NCI-H1417 (cell line): ENCODE results near the gene YIF1B.

ENCODE experiments used
- DNase-seq, 3 experiments: peaks; one replicate each; lab custom pipeline; 2025; lab: John Stamatoyannopoulos, UW

YIF1B gene

DNA sequence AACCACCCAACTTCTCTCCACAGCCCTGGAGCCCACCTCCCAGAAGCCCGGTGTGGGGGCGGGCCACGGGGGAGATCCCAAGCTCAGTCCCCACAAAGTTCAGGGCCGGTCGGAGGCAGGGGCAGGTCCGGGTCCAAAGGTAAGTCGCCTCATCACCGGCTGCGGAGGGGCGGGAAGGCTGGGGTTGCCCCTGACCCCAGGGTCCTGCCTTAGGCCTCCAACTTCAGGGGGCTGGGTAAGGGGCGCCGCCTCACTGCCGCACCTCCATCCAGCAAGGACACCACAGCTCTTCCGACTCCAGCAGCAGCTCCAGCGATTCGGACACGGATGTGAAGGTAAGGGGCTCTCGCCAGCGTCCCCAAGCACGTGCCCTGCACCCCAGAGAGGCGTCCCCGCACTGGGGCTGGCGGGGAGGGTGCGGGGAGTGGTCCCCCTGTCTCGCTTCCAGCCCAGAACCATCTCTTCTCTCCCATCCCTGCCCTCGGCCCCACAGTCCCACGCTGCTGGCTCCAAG is 11.3 kb downstream of the YIF1B start:
- no peak for DNase-seq

DNA sequence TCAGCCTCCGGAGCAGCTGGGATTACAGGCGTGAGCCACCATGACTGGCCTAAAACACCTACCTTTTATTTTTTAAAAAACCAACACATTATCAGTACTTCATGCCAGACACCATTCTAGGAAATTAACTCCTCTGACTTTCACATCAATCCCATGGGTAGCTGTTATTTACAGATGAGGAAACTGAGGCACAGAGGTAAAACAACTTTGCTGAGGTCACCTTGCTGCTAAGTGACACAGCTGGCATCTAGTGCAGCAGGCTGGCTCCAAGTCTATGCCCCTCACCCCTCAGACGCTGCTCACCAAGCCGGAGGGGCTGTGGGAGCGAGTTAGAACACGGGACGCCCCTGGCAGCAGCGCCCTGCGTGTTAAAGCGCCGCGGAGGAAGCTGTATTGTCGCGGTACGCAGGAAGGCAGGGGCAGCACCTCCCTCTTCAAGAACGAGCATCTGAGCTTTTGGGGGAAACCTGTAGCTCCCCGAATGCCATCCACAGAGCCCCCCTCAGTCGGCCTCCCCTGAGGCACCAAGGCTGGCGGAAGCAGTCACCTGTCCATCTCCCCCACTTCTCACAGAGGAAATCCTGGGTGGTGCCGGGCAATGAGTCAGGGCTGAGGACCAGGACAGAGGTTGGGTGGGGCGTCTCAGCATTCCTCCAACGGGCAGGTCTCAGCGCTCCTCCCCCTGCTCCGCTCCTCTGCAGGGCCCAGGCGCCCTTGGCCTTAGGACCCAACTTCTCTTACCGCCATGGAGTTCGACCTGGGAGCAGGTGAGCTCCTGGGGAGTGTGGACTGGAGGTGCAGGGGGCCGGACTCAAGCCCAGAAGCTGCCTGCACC is 12.0 kb downstream of the YIF1B start, which contains the start of gene C19orf33:
C19orf33 (plus strand) TSS at position 735 of the 835 bp plus-strand sequence; CDS start at position 746, 11 bp downstream.
- DNase-seq = no peak

GRCh38 chr19:38298821-38299680 is 16.7 kb downstream of the YIF1B start:
- no peak for DNase-seq

DNA sequence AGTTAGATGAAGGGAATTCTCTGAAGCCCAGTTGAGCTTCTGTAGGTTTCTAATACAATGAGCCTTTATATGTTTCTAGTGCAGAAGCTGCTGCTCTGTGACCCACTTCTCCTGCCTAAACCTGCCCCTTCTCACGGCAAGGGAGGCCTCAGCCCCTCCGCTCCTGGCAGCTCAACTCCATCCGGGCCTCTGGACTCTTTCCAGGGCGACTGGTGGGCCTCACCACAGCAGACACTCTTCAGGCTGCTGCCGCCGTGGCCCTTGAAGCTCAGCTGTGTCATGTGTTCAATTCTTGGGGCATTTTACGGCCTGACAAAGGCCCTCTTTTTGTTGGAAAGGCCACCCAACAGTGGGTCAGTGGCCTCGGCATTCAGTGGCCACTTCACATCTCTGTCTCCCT is 21.7 kb downstream of the YIF1B start:
- no peak for DNase-seq

- DNase-seq = no peak
These were observed 22.5 kb downstream of the YIF1B start for GRCh38 chr19:38293281-38293680.

DNA sequence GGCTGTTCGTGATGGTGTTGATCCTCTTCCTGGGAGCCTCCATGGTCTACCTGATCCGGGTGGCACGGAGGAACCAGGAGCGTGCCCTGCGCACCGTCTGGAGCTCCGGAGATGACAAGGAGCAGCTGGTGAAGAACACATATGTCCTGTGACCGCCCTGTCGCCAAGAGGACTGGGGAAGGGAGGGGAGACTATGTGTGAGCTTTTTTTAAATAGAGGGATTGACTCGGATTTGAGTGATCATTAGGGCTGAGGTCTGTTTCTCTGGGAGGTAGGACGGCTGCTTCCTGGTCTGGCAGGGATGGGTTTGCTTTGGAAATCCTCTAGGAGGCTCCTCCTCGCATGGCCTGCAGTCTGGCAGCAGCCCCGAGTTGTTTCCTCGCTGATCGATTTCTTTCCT is 23.9 kb downstream of the YIF1B start:
- DNase-seq = no peak

DNA sequence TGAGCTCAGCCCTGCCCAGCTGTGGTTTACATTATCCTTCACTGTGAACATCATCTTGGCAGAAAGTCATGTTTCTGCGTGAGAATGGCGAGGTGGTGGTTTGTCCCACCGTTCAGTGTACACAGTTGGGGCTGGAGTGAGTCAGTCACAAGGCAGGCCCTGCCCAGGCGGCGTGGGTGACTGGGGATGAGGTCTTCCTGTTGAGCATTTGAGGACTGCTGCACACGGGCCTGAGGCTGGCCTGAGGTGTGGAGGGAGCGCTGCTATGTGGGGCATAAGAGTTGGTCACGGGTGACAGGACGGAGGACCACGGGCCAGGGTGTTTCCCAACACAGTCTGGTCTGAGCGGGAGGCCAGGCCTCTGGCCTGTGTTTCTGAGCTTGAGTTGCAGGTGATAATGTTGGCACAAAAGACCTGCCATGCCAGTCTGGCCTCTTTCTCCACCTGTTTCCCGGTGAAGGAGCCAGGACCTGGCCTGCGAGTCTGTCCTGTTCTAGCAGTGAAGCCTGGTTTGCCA is 25.1 kb downstream of the YIF1B start:
- DNase-seq = no peak

DNA sequence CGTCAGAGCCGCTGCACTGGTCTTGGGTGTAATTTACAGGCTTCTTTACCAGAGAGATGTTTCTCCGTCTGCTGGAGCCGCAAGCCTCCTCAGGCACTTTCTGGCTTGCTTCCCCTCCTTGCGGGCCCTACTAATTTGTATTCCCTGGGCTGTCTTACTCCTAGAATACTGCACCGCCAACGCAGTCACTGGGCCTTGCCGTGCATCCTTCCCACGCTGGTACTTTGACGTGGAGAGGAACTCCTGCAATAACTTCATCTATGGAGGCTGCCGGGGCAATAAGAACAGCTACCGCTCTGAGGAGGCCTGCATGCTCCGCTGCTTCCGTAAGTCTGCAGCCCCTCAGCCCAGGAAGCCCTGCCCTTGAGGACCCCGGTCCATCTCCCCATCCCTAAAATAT is 25.8 kb downstream of the YIF1B start:
- DNase-seq = no peak

- DNase-seq = no peak
These were observed 27.5 kb downstream of the YIF1B start for GRCh38 chr19:38288123-38288855.

DNA sequence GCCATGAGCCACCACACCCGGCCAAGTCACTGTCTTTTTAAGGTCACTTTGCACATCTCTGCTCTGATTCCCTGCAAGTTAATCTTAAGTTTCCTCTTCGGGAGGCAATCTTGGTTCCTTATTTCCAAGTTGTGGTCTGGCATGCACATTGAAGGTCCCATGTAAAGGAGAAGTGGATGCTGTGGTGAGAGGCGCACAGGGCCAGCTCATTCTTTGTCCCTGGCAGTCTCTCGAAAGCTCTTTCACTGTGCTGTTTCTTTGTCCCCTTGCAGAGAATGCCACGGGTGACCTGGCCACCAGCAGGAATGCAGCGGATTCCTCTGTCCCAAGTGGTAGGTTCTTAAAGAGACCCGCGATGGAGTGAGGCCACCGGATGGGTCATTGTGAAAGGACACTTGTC is 28.1 kb downstream of the YIF1B start:
- no peak for DNase-seq

- no peak for DNase-seq
These were observed 30.2 kb downstream of the YIF1B start for GRCh38 chr19:38285567-38285966.

- DNase-seq = no peak
These were observed 31.3 kb downstream of the YIF1B start for GRCh38 chr19:38284422-38284821.

DNA sequence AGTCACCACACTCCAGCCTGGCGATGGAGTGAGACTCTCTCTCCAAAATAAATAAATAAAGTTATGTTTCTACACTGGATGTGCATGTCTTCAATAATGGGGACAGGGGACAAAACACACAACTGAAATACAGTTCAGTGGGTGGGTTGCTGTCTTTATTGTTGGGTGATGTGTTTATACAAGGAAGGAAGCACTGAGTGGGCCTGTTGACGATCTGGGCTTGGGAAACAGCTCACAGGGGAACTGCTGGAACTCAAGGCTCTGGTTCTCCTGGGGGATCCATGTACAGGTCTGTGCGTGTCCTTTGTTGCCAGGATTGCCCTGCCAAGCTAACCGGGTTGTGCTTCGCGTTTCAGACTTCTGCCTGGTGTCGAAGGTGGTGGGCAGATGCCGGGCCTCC is 32.5 kb downstream of the YIF1B start:
- no peak for DNase-seq

GRCh38 chr19:38281811-38282566 is 33.8 kb downstream of the YIF1B start:
- DNase-seq = no peak

DNA sequence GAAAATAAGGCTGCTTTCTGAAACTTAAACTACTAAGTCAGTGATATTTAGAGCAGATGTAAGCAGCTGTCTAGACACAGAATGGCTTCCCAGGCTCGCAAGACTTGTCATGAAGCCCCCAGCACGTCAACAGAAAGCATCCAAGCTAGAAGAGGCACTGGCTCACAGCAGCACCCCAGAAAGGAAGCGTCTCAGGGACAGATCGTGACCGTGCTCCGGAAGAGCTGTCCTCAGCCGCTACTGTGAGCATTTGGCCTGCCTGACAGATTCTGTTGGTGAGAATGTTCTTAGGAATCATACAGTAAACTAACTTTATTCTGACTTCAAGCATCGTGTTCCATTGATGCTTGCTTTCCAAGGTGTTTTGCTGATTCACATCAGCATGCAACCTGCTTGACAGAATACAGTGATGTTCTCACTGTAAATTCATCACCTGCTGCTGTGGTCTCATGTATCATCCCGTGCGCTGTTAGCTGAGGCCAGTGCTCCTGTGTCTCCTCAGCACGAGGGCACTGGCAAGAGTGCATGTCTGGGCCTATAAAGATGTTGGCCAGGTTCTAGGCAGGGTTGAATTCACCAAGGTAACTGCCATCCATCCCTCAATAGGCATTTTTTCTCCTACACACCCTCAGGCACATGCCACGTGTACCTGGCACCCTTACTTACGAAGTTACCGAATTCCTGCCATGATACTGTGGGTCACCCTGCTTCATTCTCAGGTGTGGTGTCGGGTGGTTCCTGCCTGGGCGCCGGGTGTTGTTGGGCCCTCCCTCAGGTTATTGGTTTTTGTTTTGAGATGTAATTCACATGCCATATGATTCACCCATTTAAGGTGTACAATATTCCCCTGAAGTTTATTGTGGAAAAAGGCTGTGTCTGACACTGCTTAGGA is 35.5 kb downstream of the YIF1B start:
- DNase-seq = no peak

DNA sequence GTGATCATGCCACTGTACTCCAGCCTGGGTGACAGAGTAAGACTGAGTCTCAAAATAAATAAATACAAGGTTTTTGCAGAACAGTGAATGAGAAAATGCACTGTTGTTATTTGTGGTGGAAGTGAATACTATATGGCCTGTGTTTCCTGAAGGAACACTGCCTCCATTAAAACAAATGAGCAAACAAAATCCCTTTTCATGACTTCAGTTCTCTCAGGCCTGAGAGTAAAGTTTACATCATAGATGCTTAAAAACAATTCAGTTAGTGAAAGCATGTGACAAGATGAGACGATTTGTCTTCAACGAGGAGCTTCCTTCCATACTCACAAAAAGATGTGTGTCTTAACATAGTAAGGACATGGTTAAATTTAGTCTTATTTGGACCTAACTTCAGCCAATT is 37.0 kb downstream of the YIF1B start:
- DNase-seq = no peak

DNA sequence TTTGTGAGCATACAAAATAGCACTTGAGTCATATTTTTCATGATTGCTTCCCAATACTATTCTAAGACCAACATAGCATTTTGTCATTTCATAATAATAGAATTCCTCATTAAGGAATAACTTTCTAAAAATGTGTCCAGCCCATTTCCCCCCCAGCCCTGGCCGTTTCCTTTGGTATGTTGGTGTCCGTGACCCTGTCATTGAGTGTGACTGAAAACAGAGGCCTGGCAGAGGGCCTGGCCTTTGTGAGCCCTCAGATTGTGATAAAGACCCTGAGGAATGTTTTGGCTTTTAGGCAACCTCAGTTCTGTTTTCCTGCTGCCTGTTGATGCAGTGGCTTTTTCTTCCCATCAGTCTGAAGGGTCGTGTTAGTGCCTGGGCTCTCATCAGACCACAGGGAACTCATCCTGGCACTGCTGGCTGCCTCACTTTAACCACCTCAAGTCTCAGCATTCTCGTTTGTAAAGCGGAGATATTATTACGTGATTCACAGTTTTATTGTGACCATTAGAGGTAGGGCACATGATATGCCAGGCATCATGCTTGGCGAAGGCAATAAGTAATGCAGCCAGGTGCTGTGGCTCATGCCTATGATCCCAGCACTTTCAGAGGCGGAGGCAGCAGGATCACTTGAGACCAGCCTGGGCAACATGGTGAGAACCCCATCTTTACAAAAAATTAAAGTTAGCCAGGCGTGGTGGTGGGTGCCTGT is 37.6 kb downstream of the YIF1B start:
- DNase-seq = no peak

GRCh38 chr19:38277549-38277948 is 38.2 kb downstream of the YIF1B start:
- no peak for DNase-seq

GRCh38 chr19:38276942-38277517 is 38.7 kb downstream of the YIF1B start:
- no peak for DNase-seq
